Measurements from ENCODE around the gene KRTAP5-1.
A peak's percentile ranks its signal among the peaks of the same experiment; 100 is the strongest.

Gene KRTAP5-1

DNA sequence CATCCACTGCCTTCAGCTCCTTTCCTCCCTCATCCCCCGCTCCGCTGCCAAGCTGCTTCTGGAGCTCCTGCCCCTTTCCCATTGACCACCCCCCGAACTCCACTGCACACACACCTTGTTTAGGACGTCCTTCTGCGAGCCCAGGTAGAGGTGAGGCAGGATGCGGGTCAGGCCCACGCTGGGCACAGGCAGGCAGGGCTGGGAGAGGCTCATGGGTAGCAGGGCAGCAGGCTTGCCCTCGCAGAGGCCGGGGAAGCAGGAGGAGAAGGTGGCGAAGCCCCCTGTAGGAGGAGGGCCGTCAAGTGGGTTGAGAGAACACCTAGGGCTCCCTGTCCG is 26.3 kb downstream of the KRTAP5-1 start:
- no peak for DNase-seq

DNA sequence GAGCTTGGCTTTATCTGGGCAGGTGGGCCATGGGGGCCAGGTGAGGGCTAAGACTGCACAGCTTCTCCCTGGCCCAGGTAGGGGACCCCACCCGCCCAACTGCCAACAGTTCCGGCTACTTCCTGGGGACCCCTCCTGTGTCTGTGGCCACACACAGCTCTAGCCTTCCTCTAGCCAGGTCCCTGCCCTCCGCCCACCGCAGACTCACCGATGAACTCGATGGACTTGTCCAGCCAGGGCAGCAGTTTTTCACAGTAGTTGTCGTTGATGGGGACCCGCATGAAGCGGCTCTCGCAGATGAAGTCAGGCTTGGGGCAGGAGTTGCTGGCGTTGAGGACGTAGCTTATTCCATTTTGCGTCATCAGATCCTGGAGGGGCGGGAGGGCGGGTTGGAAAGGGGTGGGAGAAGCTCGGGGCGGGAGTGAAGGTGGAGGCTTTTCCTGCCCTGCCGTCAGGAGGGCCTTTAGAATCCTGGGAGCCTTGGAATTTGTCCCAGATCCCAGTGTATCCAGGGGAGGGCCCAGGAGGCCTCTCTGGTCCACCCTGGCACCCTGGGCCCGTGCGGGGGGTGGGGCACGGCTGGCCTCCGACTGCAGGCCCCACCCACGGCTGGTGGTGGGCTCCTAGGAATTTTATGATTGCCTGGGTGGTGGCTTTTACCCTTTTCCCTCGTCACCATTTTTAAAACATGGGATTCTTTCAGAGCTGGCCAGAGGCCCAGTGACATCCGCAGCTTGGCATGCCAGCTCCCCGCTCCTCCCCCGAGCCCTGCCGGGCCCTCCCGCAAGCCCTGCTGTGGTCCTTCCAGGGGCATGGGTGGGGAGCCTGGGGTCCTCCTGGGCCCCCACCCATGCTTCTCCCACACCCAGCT is 26.9 kb downstream of the KRTAP5-1 start:
- DNase-seq, result peak; percentile 37

DNA sequence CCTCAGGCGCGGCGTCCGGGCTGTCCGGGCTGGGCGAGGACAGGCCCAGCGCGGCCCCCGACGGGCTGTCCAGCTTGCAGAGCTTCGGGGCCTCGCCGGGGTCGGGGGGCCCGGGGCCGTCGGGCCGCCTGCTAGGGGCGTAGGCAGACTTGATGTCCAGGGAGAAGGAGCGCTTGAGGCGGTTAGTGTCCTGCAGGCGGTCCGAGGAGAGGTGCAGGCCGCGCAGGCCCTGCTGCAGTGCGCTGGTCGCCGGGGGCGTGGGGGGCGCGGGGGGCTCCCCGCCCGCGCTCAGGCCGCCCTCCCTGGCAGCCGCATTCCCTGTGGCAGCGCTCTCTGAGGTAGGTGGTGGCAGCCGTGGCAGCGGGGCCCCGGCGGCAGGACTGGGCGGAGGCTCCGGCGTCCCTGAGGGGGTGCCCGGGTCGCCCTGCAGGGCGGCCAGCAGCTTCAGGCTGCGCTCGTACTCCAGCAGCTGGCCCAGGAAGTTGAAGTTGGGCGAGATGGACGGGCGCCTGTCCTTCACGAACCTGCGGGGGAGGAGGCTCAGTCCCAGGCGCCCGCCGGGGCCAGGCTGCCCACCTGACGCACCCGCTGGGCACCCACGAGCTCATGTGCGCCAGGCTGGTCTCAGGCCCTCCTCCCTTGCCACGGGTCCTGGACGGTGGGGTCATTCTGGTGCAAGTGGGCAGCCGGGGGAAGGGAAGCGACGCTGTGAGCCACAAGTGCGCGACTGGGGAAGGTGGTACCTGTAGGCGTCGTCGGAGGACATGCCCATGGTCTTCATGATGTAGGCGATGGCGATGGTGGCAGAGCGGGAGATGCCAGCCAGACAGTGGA is 27.8 kb downstream of the KRTAP5-1 start:
- DNase-seq, result no peak

DNA sequence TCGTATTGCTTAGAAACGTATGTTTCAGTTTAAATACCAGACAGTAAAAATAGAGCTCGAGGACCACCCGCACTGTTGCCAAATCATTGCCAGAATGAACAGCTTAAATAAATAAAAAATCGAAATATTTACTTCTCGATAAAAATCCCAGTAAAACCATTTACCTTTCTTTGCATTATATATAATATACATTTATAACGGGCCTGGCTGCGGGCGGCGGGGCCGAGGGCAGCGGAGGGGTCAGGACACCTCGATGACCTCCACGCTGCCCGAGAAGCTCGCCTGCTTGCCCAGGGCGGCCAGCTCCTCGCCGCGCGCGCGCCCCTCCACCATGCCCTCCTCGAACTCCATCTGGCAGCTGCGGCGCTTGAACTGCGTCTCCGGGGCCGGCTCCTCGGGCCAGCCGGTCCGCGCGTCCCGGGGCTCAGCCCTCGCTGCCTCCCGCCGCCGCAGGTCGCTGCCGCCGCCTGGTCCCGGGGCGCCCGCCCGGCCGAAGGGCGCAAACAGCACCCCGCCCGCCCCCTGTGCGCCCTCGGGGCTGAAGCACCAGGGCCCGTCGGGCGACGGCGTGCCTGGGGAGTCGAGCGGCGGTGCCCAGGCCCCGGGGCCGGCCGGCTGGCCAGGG is 28.7 kb downstream of the KRTAP5-1 start:
- DNase-seq, result no peak

DNA sequence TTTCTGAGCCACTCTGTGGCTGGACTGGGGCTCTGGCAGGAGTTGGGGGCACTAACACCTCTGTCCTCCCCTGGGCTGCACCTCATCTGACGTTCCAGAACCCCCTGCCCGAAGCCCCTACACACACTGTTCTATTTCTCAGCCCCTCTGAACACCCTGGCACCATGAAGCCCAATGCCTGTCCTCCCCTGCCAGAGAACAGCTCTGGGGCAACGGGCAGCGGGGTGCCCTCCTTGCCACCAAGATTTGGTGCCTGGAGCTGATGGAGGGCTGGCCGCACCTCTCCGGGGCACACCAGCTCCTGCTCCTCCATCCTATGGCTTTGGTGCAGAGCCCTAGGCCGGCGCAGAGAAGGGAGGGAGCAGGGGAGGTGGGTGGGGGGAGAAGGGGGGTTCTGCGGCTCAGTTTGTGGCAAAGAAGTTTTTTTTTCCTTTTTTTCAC is 29.4 kb downstream of the KRTAP5-1 start:
- no peak for DNase-seq

DNA sequence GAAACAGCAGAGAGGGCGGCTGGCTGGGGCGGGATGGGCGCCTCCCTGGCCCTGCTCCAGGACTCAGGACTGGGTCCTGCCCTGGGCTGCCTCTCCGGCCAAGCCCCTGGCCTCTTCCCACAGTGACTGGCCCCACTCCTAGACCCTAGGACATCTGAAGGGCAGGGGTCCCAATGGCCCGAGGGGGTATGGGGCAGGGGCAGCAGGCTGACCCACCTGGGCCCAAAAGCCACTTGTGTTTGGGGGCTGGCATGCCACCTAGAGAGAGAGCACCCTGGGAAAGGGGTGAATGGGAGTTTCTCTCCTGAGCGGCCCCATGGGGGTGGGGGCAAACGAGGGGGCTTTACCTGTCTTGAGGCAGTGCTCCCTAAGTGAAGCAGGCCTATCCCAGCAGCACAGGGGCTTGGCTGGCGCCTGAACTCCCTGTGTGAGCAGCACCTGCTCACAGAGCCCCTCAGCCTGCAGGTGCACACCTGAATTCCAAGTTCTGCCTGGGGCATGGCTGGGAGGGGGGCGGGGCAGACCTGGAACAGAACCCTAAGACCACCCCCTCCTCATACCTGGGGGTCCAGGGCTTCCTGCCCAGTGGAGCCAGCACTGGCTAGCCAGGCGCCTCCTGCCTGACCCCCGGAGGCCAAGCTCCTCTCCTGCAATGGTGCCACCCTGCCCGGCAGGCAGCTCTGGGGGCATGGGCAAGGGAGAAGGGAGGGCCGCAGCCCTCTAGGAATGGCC is 29.9 kb downstream of the KRTAP5-1 start:
- no peak for DNase-seq

DNA sequence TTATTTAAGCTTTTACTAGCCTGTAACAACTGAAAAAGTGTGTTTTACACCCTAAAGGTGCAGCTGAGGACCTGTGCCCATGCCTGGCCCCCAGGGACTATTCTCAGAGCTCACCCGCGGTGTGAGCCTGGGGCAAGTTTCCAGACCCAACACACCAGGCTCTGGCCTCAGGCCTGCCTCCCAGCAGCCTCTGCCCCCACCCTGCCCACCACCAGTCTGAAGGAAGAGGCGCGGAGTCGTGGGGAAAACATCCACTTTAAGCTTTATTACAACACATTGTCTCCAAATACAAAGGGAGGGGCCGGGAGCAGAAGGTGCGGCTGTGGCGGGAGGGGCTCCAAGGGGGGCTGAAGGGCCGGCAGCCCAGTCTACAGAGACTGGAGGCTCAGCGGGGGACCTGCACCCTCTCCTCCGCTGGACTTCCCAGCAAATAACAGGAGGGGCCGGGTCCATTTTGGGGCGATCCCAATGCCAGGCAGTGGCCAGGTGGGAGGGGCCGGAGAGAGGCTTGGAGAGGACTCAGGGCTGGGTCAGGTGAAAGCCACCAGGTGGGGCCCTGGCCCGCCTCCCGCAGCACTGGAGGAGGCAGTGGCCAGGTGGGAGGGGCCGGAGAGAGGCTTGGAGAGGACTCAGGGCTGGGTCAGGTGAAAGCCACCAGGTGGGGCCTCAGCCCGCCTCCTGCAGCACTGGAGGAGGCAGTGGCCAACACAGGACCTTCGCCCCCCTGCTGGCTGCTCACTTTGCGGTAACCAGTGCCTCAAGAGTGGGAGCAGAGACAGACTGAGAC is 31.1 kb downstream of the KRTAP5-1 start:
- no peak for DNase-seq

DNA sequence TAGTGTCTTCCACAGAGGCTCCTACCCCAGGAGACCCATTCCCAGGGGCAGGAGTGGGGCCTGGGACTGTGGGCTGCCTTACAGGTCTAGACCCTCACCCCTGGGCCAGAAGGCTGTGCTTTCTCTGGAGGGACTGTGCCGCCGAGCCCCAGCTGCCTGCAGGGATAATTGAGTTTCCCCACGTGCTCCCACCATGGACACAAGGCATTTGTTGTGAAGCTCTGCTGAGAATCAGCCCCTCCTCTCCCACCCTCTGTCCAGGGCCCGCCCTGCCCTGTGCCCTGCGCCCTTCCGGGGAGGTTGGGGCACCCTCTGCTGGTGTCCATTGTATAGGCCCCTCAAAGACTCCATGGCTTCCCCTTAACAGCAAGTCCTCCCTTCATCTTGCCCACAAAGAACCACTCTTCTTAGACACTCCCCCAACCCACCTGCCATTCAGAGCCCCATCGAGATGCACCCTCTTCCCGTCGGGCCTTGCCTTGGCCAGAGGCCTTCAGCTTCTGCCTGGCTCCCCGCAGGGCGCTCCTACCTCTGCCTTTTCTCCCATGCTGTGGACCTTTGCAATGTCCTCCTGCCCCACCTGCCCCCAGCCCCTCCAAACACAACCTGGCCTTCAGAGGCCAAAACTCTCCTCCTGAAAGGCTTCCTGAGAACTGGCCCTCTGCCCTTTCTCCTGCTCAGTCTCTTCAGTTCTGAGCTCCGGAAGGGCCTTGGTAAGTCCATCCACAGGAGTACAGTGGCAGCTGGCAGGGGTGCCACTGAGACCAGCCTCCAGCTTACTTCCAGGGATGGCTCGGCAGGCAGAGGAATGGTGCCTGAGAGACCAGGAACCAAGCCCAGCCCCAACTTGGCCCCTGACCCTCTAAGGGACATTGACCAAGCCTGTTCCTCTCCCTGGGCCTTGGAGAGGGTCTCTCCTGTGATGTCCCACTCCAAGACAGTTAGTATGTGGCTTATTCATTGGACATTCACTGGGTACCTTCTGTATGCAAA is 35.4 kb downstream of the KRTAP5-1 start:
- DNase-seq, result no peak

DNA sequence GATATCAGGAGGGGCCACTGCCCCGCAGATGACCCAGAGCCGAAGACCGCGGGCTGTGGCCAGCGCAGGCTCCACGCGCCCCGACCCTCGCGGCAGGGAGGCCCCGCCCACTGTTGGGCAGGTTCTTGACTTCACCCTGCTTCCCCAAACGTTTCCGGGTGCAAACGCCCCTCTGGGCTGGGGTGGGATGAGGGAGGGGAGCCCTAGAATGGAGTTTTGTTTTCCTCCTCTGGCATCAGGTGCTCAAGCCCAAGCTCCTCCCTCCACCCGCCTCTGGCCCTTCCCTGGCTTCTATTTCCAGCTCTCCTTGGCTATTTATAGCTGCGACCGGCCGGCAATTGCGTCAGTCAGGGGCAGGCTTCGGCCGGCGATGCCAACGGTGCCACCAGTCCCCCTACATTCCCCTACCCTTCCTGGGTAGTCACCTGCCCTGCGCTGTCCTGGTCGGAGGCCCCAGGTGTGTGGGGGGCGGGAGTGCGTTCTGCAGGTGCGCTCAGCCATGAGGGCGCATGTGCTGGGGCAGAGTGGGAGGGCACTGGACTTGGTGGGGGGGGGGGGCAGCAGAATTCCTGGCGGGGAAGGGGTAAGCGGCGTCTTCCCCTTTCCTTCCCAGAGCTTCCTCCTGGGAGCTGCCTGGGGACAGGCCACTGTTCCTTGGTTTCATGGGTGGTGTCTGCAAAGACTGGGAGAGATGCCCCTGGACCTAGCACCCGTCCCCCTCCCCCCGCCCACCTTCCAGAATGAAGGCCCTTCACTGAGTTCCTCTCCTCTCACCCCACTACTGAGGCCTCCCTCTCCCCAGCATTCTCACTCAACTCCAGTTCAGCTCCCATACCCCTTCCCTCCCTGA is 36.6 kb downstream of the KRTAP5-1 start:
- no peak for DNase-seq

DNA sequence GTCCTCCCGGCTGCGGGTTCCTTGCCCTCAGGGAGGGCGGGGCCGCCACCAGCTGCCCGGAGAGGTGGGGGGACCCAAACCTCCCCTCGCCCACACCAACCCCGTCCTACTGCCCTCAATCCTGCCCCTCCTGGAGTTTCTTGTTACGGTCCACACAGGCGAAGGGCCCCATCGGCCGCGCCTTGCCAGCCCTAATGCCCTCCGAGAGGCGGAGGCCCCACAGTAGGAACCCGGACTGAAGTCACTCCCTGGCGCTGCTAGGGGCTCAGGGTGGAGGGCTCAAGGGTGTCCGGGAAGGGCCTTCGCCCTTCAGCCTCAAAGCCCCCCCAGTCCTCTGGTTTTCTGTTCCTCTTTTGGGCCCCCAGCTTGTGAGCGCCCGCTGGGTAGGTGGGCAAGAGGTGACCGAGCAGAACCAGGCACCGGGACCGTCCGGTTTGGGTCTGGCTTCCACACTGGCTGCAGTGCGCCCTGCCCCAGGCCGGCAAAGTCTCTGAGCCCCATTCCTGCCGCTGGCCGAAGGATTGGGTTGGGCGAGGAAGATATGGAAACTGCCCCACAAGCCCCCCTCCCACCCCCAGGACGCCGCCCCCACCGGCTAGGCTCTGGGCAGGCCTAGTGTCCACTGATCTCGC is 37.5 kb downstream of the KRTAP5-1 start:
- no peak for DNase-seq

DNA sequence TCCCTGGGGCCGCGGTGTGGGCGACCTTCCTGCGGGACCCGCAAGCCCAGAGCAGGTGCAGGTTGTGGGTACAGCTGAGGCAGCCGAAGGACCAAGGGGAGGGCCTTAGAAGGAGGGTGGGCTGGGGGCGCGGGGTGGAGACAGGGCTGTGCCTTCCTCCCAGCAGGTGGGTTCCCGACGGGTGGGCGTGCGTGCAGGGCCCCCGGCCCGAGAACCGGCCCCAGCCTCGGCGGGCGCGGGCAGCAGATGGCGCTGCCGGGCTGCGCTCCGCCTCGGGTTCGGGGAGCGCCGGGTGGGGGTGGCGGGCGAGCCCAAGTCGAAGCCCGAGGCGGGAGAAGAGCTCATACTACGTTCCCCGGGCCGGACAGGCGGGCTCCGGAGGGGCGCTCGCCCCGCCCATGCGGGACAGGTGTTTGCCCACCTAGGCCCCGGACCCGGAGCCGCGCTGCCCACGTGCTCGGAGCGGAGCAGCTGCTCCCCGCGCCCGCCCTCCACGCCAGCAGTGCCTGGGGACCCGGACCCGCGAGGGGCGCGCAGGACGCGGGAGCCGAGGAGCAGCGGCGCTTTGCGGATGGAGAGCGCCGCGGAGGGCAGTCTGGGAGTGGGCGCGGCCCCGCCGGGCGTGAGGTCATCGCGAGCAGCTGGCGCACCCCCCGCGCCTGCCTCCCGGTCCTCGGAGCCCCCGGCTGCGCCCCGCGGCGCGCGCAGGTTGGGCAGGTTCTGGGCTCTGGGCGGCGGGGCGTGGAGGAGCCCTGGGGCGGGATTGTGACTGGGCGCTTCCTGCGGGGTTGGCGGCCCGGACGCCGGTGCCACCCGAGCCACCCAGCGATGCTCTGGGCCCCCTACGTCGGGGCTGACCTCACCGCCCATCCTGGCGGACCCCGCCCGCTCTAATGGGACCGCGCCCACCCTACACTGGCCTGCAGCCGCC is 38.3 kb downstream of the KRTAP5-1 start:
- DNase-seq, result no peak

DNA sequence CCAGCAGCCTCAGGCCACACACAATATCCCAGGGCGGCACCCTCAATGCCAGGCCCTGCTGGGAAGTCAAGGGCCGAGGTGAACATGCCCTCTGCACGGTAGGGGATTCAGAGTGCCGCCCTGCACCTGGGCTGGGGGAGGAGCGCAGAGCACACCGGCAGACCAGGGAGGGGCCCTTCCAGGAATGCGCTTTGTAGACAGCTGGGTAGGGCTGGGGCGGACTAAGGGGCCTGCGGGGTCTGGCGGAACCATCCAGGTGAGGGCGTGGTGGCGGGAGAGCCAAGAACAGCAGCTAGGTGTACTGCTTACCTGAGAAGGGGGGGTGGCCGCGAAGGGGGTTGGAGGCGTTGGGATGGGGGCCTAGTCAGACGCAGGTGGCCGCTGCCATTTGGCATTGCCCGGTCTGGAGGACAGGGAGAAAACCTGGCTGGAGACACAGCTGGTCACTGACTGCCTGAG is 39.0 kb downstream of the KRTAP5-1 start:
- DNase-seq, result no peak

DNA sequence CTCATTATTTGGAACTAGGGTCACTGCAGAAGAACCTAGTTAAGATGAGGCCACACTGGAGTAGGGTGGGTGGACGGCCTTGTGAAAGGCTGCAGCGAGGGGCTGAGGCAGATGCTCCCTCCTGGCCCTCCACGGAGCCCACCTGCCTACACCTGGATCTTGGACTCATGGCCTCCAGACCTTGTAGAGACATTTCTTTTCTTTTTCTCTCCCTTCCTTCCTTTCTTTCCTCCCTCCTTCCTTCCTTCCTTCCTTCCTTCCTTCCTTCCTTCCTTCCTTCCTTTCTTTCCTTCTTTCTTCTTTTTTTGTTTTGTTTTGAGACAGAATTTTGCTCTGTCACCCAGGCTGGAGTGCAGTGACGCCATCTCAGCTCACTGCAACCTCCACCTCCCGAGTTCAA is 39.7 kb downstream of the KRTAP5-1 start:
- no peak for DNase-seq

DNA sequence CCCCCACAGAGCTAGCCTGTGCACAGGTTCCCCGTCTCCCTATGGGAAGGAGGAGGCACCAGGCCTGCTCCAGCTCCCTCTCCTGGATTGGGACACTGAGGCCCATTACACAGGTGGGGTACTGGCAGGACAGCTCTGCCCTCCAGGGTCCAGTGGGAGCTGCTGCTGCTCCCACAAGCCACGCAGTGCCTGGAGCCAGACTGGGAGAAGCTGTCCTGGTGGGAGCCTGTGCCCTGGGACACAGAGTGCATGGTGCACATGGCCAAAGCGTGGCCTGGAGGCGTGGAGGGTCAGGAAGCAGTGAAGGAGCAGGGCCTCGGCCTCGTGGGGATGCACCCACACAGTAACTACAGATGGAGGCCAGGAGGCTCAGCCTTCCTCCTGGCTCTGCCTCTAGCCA is 40.5 kb downstream of the KRTAP5-1 start:
- DNase-seq, result no peak

DNA sequence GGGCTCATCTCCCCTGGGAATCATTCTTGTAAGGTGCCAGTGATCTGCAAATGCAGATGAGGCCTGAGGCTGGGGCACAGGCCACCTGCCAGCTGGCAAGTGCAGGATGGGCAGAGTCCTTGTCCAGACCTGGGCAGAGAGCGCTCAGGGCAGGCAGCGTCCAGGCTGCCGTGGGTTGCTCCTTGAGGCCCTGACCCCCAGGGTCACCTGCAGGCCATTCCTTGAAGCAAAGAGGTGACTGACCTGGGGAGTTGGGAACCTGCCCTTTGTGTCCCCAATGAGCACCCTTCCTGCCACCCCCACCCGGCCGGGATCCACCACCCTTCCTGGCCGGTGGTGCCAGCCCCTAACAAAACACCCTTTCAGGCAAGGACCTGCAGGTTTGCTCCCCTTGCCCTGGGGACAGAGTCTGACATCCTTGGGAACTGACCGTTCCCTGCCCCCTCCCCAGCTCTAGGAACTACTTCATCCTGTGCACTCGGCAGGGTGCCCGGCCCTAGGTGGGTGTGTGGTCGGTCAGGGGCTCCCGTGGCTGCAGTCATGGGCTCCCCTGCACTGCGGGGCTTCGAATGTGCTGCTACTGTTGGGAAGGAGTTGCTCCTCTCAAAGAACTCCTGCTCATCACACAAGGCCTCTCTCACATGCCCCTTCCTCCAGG is 41.3 kb downstream of the KRTAP5-1 start:
- DNase-seq, result no peak

DNA sequence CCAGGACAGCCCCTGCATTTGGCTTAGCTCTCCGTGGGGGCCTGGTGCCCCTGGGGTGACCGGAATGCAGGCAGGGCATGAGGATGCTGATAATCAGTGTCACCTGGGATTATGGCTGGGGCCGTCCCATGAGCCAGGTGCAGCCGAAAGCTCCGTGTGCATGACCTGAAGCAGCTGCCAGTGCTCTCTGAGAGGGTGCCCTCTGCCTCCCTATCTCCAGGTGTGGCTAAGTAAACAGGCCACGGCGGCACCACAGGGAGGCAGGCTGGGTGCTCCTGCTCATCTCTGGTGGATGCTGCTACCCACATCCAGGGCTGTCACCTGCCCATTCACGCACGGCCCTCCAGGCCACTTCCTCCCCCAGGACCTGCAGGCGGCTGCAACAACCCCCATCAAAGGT is 42.8 kb downstream of the KRTAP5-1 start:
- no peak for DNase-seq

DNA sequence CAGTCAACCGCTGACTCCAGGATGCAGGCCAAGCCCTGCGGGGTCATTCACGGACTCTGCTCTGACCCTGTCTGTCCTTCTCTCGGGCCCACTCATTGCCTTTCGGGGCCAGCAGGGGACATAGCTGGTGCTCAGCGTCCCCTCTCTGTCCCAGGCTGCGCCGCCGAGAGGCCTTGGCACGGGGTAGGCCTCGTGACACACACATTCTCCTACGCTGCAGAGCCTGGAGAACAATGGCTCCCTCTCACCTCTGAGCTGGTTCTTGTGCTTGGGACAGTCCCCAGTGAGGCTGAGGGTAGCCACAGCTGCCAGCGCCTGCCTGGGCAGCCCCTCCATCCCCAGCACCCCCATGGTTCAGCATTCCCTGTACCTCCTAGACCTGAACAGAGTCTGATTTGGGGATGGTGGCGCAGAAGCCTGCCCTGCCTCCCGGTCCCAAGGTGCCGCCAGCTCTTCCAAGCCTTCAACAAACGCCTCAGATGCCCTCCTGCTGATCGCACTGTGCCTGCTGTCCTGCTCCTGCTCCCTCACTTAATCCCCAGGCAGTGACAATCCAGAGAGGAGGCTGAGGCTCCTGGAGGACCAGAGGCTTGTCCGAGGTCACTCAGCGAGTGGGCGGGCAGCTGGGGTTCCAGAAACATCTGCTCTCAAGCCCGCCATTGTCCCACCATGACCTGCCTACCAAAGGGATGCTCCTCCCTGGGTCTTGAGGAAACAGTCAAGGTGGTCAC is 43.4 kb downstream of the KRTAP5-1 start:
- no peak for DNase-seq
